ENCODE results near the gene SPTB.

SPTB gene

GRCh38 chr14:64843548-64843947, 36.2 kb downstream of the SPTB start:
- Histone ChIP-seq H3K9ac (ENCODE audit: low read length) (no peak overlapping the region), H3K27me3 (ENCODE audit: control insufficient read depth, insufficient read depth, low read length) (no peaks in the 10 kb centered on the region), H3K27ac (ENCODE audit: low read depth, low read length) (no peak overlapping the region), H3K36me3 (ENCODE audit: control insufficient read depth, insufficient read depth, low read length) (no peaks in the 10 kb centered on the region), H3K4me1 (ENCODE audit: control insufficient read depth, insufficient read depth, low read length) (no peaks in the 10 kb centered on the region), H3K4me3 (ENCODE audit: low read length) (no peak overlapping the region)

- H3K4me3 ChIP-seq (ENCODE audit: low read length) = no peak overlapping the region
- H3K4me1 ChIP-seq (ENCODE audit: control insufficient read depth, insufficient read depth, low read length) = no peaks in the 10 kb centered on the region
- no peaks in the 10 kb centered on the region for H3K36me3 ChIP-seq (ENCODE audit: control insufficient read depth, insufficient read depth, low read length)
- H3K9ac ChIP-seq (ENCODE audit: low read length) = no peak overlapping the region
- no peaks in the 10 kb centered on the region for H3K27me3 ChIP-seq (ENCODE audit: control insufficient read depth, insufficient read depth, low read length)
- no peak overlapping the region for H3K27ac ChIP-seq (ENCODE audit: low read depth, low read length)
Measured at GRCh38 chr14:64841772-64842750, 37.6 kb downstream of the SPTB start.

- Histone ChIP-seq H3K27me3 (ENCODE audit: control insufficient read depth, insufficient read depth, low read length) (no peaks in the 10 kb centered on the region), H3K27ac (ENCODE audit: low read depth, low read length) (no peak overlapping the region), H3K9ac (ENCODE audit: low read length) (no peak overlapping the region), H3K4me1 (ENCODE audit: control insufficient read depth, insufficient read depth, low read length) (no peaks in the 10 kb centered on the region), H3K36me3 (ENCODE audit: control insufficient read depth, insufficient read depth, low read length) (no peaks in the 10 kb centered on the region), H3K4me3 (ENCODE audit: low read length) (no peak overlapping the region)
Measured at GRCh38 chr14:64841121-64841651, 38.5 kb downstream of the SPTB start.

- no peaks in the 10 kb centered on the region for H3K36me3 ChIP-seq (ENCODE audit: control insufficient read depth, insufficient read depth, low read length)
- no peaks in the 10 kb centered on the region for H3K4me1 ChIP-seq (ENCODE audit: control insufficient read depth, insufficient read depth, low read length)
- H3K9ac ChIP-seq (ENCODE audit: low read length) = no peak overlapping the region
- H3K27me3 ChIP-seq (ENCODE audit: control insufficient read depth, insufficient read depth, low read length) = no peaks in the 10 kb centered on the region
- H3K4me3 ChIP-seq (ENCODE audit: low read length) = no peak overlapping the region
- no peak overlapping the region for H3K27ac ChIP-seq (ENCODE audit: low read depth, low read length)
Measured at GRCh38 chr14:64838656-64839055, 41.1 kb downstream of the SPTB start.

- no peak overlapping the region for H3K27ac ChIP-seq (ENCODE audit: low read depth, low read length)
- no peaks in the 10 kb centered on the region for H3K36me3 ChIP-seq (ENCODE audit: control insufficient read depth, insufficient read depth, low read length)
- H3K4me3 ChIP-seq (ENCODE audit: low read length) = no peak overlapping the region
- H3K27me3 ChIP-seq (ENCODE audit: control insufficient read depth, insufficient read depth, low read length) = no peaks in the 10 kb centered on the region
- H3K9ac ChIP-seq (ENCODE audit: low read length) = no peak overlapping the region
- no peaks in the 10 kb centered on the region for H3K4me1 ChIP-seq (ENCODE audit: control insufficient read depth, insufficient read depth, low read length)
Measured at GRCh38 chr14:64835431-64835830, 44.3 kb downstream of the SPTB start.

GRCh38 chr14:64834965-64835364, 44.7 kb downstream of the SPTB start:
- Histone ChIP-seq H3K9ac (ENCODE audit: low read length) (no peak overlapping the region), H3K4me1 (ENCODE audit: control insufficient read depth, insufficient read depth, low read length) (no peaks in the 10 kb centered on the region), H3K36me3 (ENCODE audit: control insufficient read depth, insufficient read depth, low read length) (no peaks in the 10 kb centered on the region), H3K27ac (ENCODE audit: low read depth, low read length) (no peak overlapping the region), H3K27me3 (ENCODE audit: control insufficient read depth, insufficient read depth, low read length) (no peaks in the 10 kb centered on the region), H3K4me3 (ENCODE audit: low read length) (no peak overlapping the region)

GRCh38 chr14:64831419-64831818, 48.3 kb downstream of the SPTB start:
- H3K27me3 ChIP-seq (ENCODE audit: control insufficient read depth, insufficient read depth, low read length) = no peaks in the 10 kb centered on the region
- H3K27ac ChIP-seq (ENCODE audit: low read depth, low read length) = no peak overlapping the region
- no peak overlapping the region for H3K9ac ChIP-seq (ENCODE audit: low read length)
- no peak overlapping the region for H3K4me3 ChIP-seq (ENCODE audit: low read length)
- H3K36me3 ChIP-seq (ENCODE audit: control insufficient read depth, insufficient read depth, low read length) = no peaks in the 10 kb centered on the region
- H3K4me1 ChIP-seq (ENCODE audit: control insufficient read depth, insufficient read depth, low read length) = no peaks in the 10 kb centered on the region

GRCh38 chr14:64830961-64831360, 48.7 kb downstream of the SPTB start:
- Histone ChIP-seq H3K9ac (ENCODE audit: low read length) (no peak overlapping the region), H3K27ac (ENCODE audit: low read depth, low read length) (no peak overlapping the region), H3K27me3 (ENCODE audit: control insufficient read depth, insufficient read depth, low read length) (no peaks in the 10 kb centered on the region), H3K4me1 (ENCODE audit: control insufficient read depth, insufficient read depth, low read length) (no peaks in the 10 kb centered on the region), H3K4me3 (ENCODE audit: low read length) (no peak overlapping the region), H3K36me3 (ENCODE audit: control insufficient read depth, insufficient read depth, low read length) (no peaks in the 10 kb centered on the region)

GRCh38 chr14:64828071-64828470, 51.6 kb downstream of the SPTB start:
- Histone ChIP-seq H3K9ac (ENCODE audit: low read length) (no peak overlapping the region), H3K36me3 (ENCODE audit: control insufficient read depth, insufficient read depth, low read length) (no peaks in the 10 kb centered on the region), H3K27ac (ENCODE audit: low read depth, low read length) (no peak overlapping the region), H3K4me1 (ENCODE audit: control insufficient read depth, insufficient read depth, low read length) (no peaks in the 10 kb centered on the region), H3K4me3 (ENCODE audit: low read length) (no peak overlapping the region), H3K27me3 (ENCODE audit: control insufficient read depth, insufficient read depth, low read length) (no peaks in the 10 kb centered on the region)

- no peaks in the 10 kb centered on the region for H3K4me1 ChIP-seq (ENCODE audit: control insufficient read depth, insufficient read depth, low read length)
- H3K36me3 ChIP-seq (ENCODE audit: control insufficient read depth, insufficient read depth, low read length) = no peaks in the 10 kb centered on the region
- no peak overlapping the region for H3K9ac ChIP-seq (ENCODE audit: low read length)
Measured at GRCh38 chr14:64826845-64827244, 52.9 kb downstream of the SPTB start.

GRCh38 chr14:64826333-64826732, 53.4 kb downstream of the SPTB start:
- Histone ChIP-seq H3K4me1 (ENCODE audit: control insufficient read depth, insufficient read depth, low read length) (no peaks in the 10 kb centered on the region), H3K4me3 (ENCODE audit: low read length) (no peak overlapping the region), H3K27ac (ENCODE audit: low read depth, low read length) (no peak overlapping the region)

More at GRCh38 chr14:64826845-64827244, 52.9 kb downstream of the SPTB start:
- Histone ChIP-seq H3K4me3 (ENCODE audit: low read length) (no peak overlapping the region), H3K27ac (ENCODE audit: low read depth, low read length) (no peak overlapping the region), H3K27me3 (ENCODE audit: control insufficient read depth, insufficient read depth, low read length) (no peaks in the 10 kb centered on the region)

GRCh38 chr14:64825509-64825908, 54.2 kb downstream of the SPTB start:
- Histone ChIP-seq H3K4me1 (ENCODE audit: control insufficient read depth, insufficient read depth, low read length) (no peaks in the 10 kb centered on the region), H3K27me3 (ENCODE audit: control insufficient read depth, insufficient read depth, low read length) (peaks cover 3% of the 10 kb centered on the region), H3K27ac (ENCODE audit: low read depth, low read length) (no peak overlapping the region), H3K9ac (ENCODE audit: low read length) (no peak overlapping the region), H3K36me3 (ENCODE audit: control insufficient read depth, insufficient read depth, low read length) (no peaks in the 10 kb centered on the region), H3K4me3 (ENCODE audit: low read length) (no peak overlapping the region)

More at GRCh38 chr14:64826333-64826732, 53.4 kb downstream of the SPTB start:
- Histone ChIP-seq H3K9ac (ENCODE audit: low read length) (no peak overlapping the region), H3K27me3 (ENCODE audit: control insufficient read depth, insufficient read depth, low read length) (peaks cover 3% of the 10 kb centered on the region), H3K36me3 (ENCODE audit: control insufficient read depth, insufficient read depth, low read length) (no peaks in the 10 kb centered on the region)

- H3K27ac ChIP-seq (ENCODE audit: low read depth, low read length) = no peak overlapping the region
- H3K4me3 ChIP-seq (ENCODE audit: low read length) = no peak overlapping the region
- H3K36me3 ChIP-seq (ENCODE audit: control insufficient read depth, insufficient read depth, low read length) = no peaks in the 10 kb centered on the region
- H3K4me1 ChIP-seq (ENCODE audit: control insufficient read depth, insufficient read depth, low read length) = no peaks in the 10 kb centered on the region
- H3K27me3 ChIP-seq (ENCODE audit: control insufficient read depth, insufficient read depth, low read length) = peaks cover 3% of the 10 kb centered on the region
- no peak overlapping the region for H3K9ac ChIP-seq (ENCODE audit: low read length)
Measured at GRCh38 chr14:64825006-64825405, 54.7 kb downstream of the SPTB start.
